SU-DHL-6 (cell line): ENCODE data around the gene AMMECR1.

Experiments
- EZH2phosphoT487 ChIP-seq: fragments of 200-600 bp; sonication (generic), shearing (Covaris generic); conservative IDR thresholded peaks from 2 replicates; pipeline ENCODE4 v1.6.1; 2018; ENCODE audit warnings: mild to moderate bottlenecking, antibody characterized with exemption, low read length, moderate library complexity, mixed read lengths
- TF ChIP-seq, protein P1 (sequence below): fragments of 200-600 bp; sonication (generic); IDR thresholded peaks from one replicate; pipeline ENCODE4 v1.5.1; 2017; ENCODE audit warnings: antibody characterized with exemption, mild to moderate bottlenecking, low read length, moderate library complexity; ENCODE audit not compliant: insufficient read depth, poor library complexity, severe bottlenecking

GRCh38 chrX:110302975-110303374, 14.9 kb downstream of the AMMECR1 start:
- TF ChIP-seq, protein P1, sequence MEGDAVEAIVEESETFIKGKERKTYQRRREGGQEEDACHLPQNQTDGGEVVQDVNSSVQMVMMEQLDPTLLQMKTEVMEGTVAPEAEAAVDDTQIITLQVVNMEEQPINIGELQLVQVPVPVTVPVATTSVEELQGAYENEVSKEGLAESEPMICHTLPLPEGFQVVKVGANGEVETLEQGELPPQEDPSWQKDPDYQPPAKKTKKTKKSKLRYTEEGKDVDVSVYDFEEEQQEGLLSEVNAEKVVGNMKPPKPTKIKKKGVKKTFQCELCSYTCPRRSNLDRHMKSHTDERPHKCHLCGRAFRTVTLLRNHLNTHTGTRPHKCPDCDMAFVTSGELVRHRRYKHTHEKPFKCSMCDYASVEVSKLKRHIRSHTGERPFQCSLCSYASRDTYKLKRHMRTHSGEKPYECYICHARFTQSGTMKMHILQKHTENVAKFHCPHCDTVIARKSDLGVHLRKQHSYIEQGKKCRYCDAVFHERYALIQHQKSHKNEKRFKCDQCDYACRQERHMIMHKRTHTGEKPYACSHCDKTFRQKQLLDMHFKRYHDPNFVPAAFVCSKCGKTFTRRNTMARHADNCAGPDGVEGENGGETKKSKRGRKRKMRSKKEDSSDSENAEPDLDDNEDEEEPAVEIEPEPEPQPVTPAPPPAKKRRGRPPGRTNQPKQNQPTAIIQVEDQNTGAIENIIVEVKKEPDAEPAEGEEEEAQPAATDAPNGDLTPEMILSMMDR, result no peak
- no peak for TF ChIP-seq EZH2phosphoT487
